SU-DHL-6 (cell line): ENCODE results near the gene SLC30A2.

ENCODE experiments used
- H2AFZ ChIP-seq: fragments of 200-600 bp; sonication (generic); 2 replicates; pipeline ENCODE4 v1.6.1; 2014; ENCODE audit warnings: low read depth, mild to moderate bottlenecking, moderate library complexity, mixed read lengths, antibody characterized with exemption, low read length; ENCODE audit not compliant: severe bottlenecking
- H3F3A ChIP-seq: fragments of 200-600 bp; shearing (Covaris generic); 2 replicates; pipeline ENCODE4 v1.6.0; 2016; ENCODE audit warnings: antibody characterized with exemption, mild to moderate bottlenecking; ENCODE audit not compliant: insufficient read depth
- H3K27ac ChIP-seq: fragments of 200-600 bp; sonication (generic); 2 replicates; pipeline ENCODE4 v1.5.1; 2016; ENCODE audit warnings: low read depth, mild to moderate bottlenecking, low read length, moderate library complexity, mixed read lengths
- H3K27me3 ChIP-seq: fragments of 200-600 bp; sonication (generic), shearing (Covaris generic); 2 replicates; pipeline ENCODE4 v1.6.0; 2014; ENCODE audit warnings: mild to moderate bottlenecking, low read length
- H3K36me3 ChIP-seq: fragments of 200-600 bp; sonication (generic); 2 replicates; pipeline ENCODE4 v1.6.1; 2014; ENCODE audit warnings: mild to moderate bottlenecking, low read length, mixed read lengths
- H3K4me2 ChIP-seq: fragments of 300-600, 200-600 bp; shearing (Covaris generic), sonication (generic); 2 replicates; pipeline ENCODE4 v1.6.0; 2014; ENCODE audit warnings: low read length, low read depth, mild to moderate bottlenecking; ENCODE audit not compliant: poor library complexity, severe bottlenecking
- H3K4me3 ChIP-seq: fragments of 200-600 bp; sonication (generic); 2 replicates; pipeline ENCODE4 v1.5.1; 2014; ENCODE audit warnings: antibody characterized with exemption, low read length, mild to moderate bottlenecking, mixed read lengths; ENCODE audit not compliant: insufficient read depth, poor library complexity, severe bottlenecking
- H3K79me2 ChIP-seq: fragments of 200-600 bp; sonication (generic); 2 replicates; pipeline ENCODE4 v1.6.1; 2014; ENCODE audit warnings: mild to moderate bottlenecking, low read length, moderate library complexity; ENCODE audit not compliant: insufficient read depth
- H3K9ac ChIP-seq: fragments of 200-600 bp; sonication (generic); 2 replicates; pipeline ENCODE4 v1.7.0; 2014; ENCODE audit warnings: mild to moderate bottlenecking, low read length
- H3K9me2 ChIP-seq: fragments of 200-600 bp; sonication (generic); replicated peaks from 2 replicates; pipeline ENCODE4 v1.6.1; 2014; ENCODE audit warnings: low read length; ENCODE audit not compliant: insufficient read depth
- H3K9me3 ChIP-seq: fragments of 200-600 bp; sonication (generic); 2 replicates; pipeline ENCODE4 v1.6.1; 2014; ENCODE audit warnings: low read length, mixed read lengths; ENCODE audit not compliant: insufficient read depth
- H4K20me1 ChIP-seq: fragments of 200-600 bp; sonication (generic); 2 replicates; pipeline ENCODE4 v1.6.1; 2014; ENCODE audit warnings: low read depth, mild to moderate bottlenecking, antibody characterized with exemption, low read length, moderate library complexity, mixed read lengths
- CTCF ChIP-seq: fragments of 200-600 bp; sonication (generic); IDR thresholded peaks from one replicate; pipeline ENCODE4 v1.5.1; 2017; ENCODE audit warnings: antibody characterized with exemption, mild to moderate bottlenecking, low read length, moderate library complexity; ENCODE audit not compliant: insufficient read depth, poor library complexity, severe bottlenecking
- EZH2phosphoT487 ChIP-seq: fragments of 200-600 bp; sonication (generic), shearing (Covaris generic); conservative IDR thresholded peaks from 2 replicates; pipeline ENCODE4 v1.6.1; 2018; ENCODE audit warnings: mild to moderate bottlenecking, antibody characterized with exemption, low read length, moderate library complexity, mixed read lengths

SLC30A2 gene

GRCh38 chr1:26081267-26082019 is 35.5 kb upstream of the SLC30A2 start:
- no peak overlapping the region for H3K4me2 ChIP-seq
- H3K9ac ChIP-seq: no peak overlapping the region
- no peak overlapping the region for H2AFZ ChIP-seq
- H3K27me3 ChIP-seq: no peaks in the 10 kb centered on the region
- H3K4me3 ChIP-seq: no peak overlapping the region
- H3K9me3 ChIP-seq: no peaks in the 10 kb centered on the region
- no peaks in the 10 kb centered on the region for H3F3A ChIP-seq
- no peak overlapping the region for H3K27ac ChIP-seq
- TF ChIP-seq EZH2phosphoT487 (no peak), CTCF (no peak)
- H3K36me3 ChIP-seq: no peaks in the 10 kb centered on the region
- no peaks in the 10 kb centered on the region for H4K20me1 ChIP-seq
- H3K9me2 ChIP-seq: no peaks in the 10 kb centered on the region
- no peaks in the 10 kb centered on the region for H3K79me2 ChIP-seq

- H3K4me3 ChIP-seq: no peak overlapping the region
- H3K36me3 ChIP-seq: no peaks in the 10 kb centered on the region
- H3K27ac ChIP-seq: no peak overlapping the region
- no peaks in the 10 kb centered on the region for H3K9me3 ChIP-seq
- no peak overlapping the region for H2AFZ ChIP-seq
- H3F3A ChIP-seq: no peaks in the 10 kb centered on the region
- H3K9ac ChIP-seq: no peak overlapping the region
- no peaks in the 10 kb centered on the region for H3K79me2 ChIP-seq
- no peaks in the 10 kb centered on the region for H3K27me3 ChIP-seq
- no peak overlapping the region for H3K4me2 ChIP-seq
- H3K9me2 ChIP-seq: no peaks in the 10 kb centered on the region
- no peaks in the 10 kb centered on the region for H4K20me1 ChIP-seq
- TF ChIP-seq CTCF: no peak
- TF ChIP-seq EZH2phosphoT487: no peak
These were observed 34.3 kb upstream of the SLC30A2 start for GRCh38 chr1:26079960-26080814.

GRCh38 chr1:26079178-26079563 is 33.3 kb upstream of the SLC30A2 start:
- no peak overlapping the region for H2AFZ ChIP-seq
- H3K4me2 ChIP-seq: no peak overlapping the region

More at GRCh38 chr1:26079178-26079563, 33.3 kb upstream of the SLC30A2 start:
- H3K9me2 ChIP-seq: no peaks in the 10 kb centered on the region
- no peaks in the 10 kb centered on the region for H3K79me2 ChIP-seq
- no peak overlapping the region for H3K4me3 ChIP-seq
- H3K36me3 ChIP-seq: no peaks in the 10 kb centered on the region
- H3K9ac ChIP-seq: no peak overlapping the region
- no peaks in the 10 kb centered on the region for H3K9me3 ChIP-seq
- H4K20me1 ChIP-seq: no peaks in the 10 kb centered on the region
- TF ChIP-seq CTCF: no peak
- TF ChIP-seq EZH2phosphoT487: no peak
- H3K27me3 ChIP-seq: no peaks in the 10 kb centered on the region
- no peaks in the 10 kb centered on the region for H3F3A ChIP-seq
- H3K27ac ChIP-seq: no peak overlapping the region
